HEK293 (cell line): ENCODE measurements around the gene PDF.

Experiments used
- CTCF ChIA-PET: fragments of 350-600 bp; formaldehyde crosslinking; extraction: SDS; loops from one replicate; lab custom pipeline; 2021; ENCODE audit warnings: antibody characterized with exemption; lab: Yijun Ruan, JAX
- POLR2A ChIA-PET: fragments of 300-600 bp; formaldehyde crosslinking; extraction: SDS; loops from one replicate; lab custom pipeline; 2020; ENCODE audit warnings: antibody characterized with exemption, inconsistent platforms; lab: Yijun Ruan, JAX
- H3K27ac ChIP-seq: fragments of 200-500 bp; sonication (Bioruptor generic); 2 replicates; pipeline ENCODE4 v1.5.1; 2014; ENCODE audit warnings: low read depth, low read length, control low read depth, inconsistent platforms; ENCODE audit errors: extremely low read depth
- H3K36me3 ChIP-seq, 2 experiments: fragments of 200-500 bp in 1 of 2; sonication (Bioruptor generic) in 1 of 2; 1 replicate in 1 of 2; 2 replicates in 1 of 2; pipeline ENCODE4 v1.5.1; 2014 to 2017; ENCODE audit warnings: inconsistent platforms in 2 of 2, low read length in 2 of 2; ENCODE audit not compliant: control insufficient read depth in 2 of 2, insufficient read depth in 1 of 2
- H3K4me1 ChIP-seq: fragments of 200-500 bp; sonication (Bioruptor generic); 2 replicates; pipeline ENCODE4 v1.5.1; 2014; ENCODE audit warnings: mild to moderate bottlenecking, low read length, inconsistent platforms; ENCODE audit not compliant: control insufficient read depth, insufficient read depth
- H3K4me3 ChIP-seq: 2 replicates; pipeline ENCODE4 v1.5.1; 2011; ENCODE audit warnings: low read depth, mild to moderate bottlenecking, control low read depth, low read length, moderate library complexity
- H3K9me3 ChIP-seq: fragments of 200-500 bp; sonication (Bioruptor generic); 2 replicates; pipeline ENCODE4 v1.5.1; 2014; ENCODE audit warnings: low read depth, low read length, inconsistent platforms; ENCODE audit not compliant: control insufficient read depth, insufficient read depth
- BCL11B ChIP-seq: fragments of 450-650 bp; formaldehyde crosslinking; IDR thresholded peaks from 2 replicates; pipeline ENCODE4 v1.5.1; 2016; ENCODE audit warnings: low read depth, missing biosample characterization, missing genetic modification characterization
- GLI4 ChIP-seq: fragments of 450-650 bp; formaldehyde crosslinking; IDR thresholded peaks from 2 replicates; pipeline ENCODE4 v1.5.1; 2016; ENCODE audit warnings: missing biosample characterization, missing genetic modification characterization
- OSR2 ChIP-seq: fragments of 450-650 bp; formaldehyde crosslinking; IDR thresholded peaks from 2 replicates; pipeline ENCODE4 v1.5.1; 2016; ENCODE audit warnings: missing biosample characterization, missing genetic modification characterization
- ZBTB1 ChIP-seq: fragments of 450-650 bp; formaldehyde crosslinking; IDR thresholded peaks from 2 replicates; pipeline ENCODE4 v1.5.1; 2016; ENCODE audit warnings: missing biosample characterization, missing genetic modification characterization
- ZBTB17 ChIP-seq: fragments of 450-650 bp; formaldehyde crosslinking; IDR thresholded peaks from 2 replicates; pipeline ENCODE4 v1.5.1; 2016; ENCODE audit warnings: missing biosample characterization, missing genetic modification characterization
- ZBTB48 ChIP-seq: fragments of 450-650 bp; formaldehyde crosslinking; IDR thresholded peaks from 2 replicates; pipeline ENCODE4 v1.5.1; 2016; ENCODE audit warnings: missing biosample characterization, missing genetic modification characterization
- ZNF114 ChIP-seq: fragments of 450-650 bp; formaldehyde crosslinking; IDR thresholded peaks from 2 replicates; pipeline ENCODE4 v1.5.0; 2017; ENCODE audit warnings: missing biosample characterization, missing genetic modification characterization
- ZNF133 ChIP-seq: fragments of 450-650 bp; formaldehyde crosslinking; IDR thresholded peaks from 2 replicates; pipeline ENCODE4 v1.5.1; 2016; ENCODE audit warnings: missing biosample characterization, missing genetic modification characterization
- ZNF140 ChIP-seq: fragments of 450-650 bp; formaldehyde crosslinking; IDR thresholded peaks from 2 replicates; pipeline ENCODE4 v1.5.1; 2016; ENCODE audit warnings: missing biosample characterization, missing genetic modification characterization
- ZNF169 ChIP-seq: fragments of 450-650 bp; formaldehyde crosslinking; IDR thresholded peaks from 2 replicates; pipeline ENCODE4 v1.5.1; 2016; ENCODE audit warnings: missing biosample characterization, missing genetic modification characterization
- ZNF184 ChIP-seq: fragments of 450-650 bp; IDR thresholded peaks from 2 replicates; pipeline ENCODE4 v1.5.1; 2018; ENCODE audit warnings: missing biosample characterization, mild to moderate bottlenecking, missing genetic modification characterization
- ZNF2 ChIP-seq: fragments of 450-650 bp; formaldehyde crosslinking; IDR thresholded peaks from 2 replicates; pipeline ENCODE4 v1.5.1; 2016; ENCODE audit warnings: missing biosample characterization, missing genetic modification characterization
- ZNF221 ChIP-seq: fragments of 450-650 bp; formaldehyde crosslinking; IDR thresholded peaks from 2 replicates; pipeline ENCODE4 v1.5.1; 2017; ENCODE audit warnings: missing biosample characterization, missing genetic modification characterization, borderline replicate concordance
- ZNF223 ChIP-seq: fragments of 450-650 bp; formaldehyde crosslinking; IDR thresholded peaks from 2 replicates; pipeline ENCODE4 v1.5.1; 2016; ENCODE audit warnings: missing biosample characterization, missing genetic modification characterization
- ZNF544 ChIP-seq: fragments of 450-650 bp; formaldehyde crosslinking; IDR thresholded peaks from 2 replicates; pipeline ENCODE4 v1.5.0; 2017; ENCODE audit warnings: missing biosample characterization, missing genetic modification characterization
- ZNF623 ChIP-seq: fragments of 450-650 bp; formaldehyde crosslinking; IDR thresholded peaks from 2 replicates; pipeline ENCODE4 v1.5.1; 2016; ENCODE audit warnings: missing biosample characterization, missing genetic modification characterization
- ZNF670 ChIP-seq: fragments of 450-650 bp; formaldehyde crosslinking; IDR thresholded peaks from 2 replicates; pipeline ENCODE4 v1.5.1; 2016; ENCODE audit warnings: missing biosample characterization, missing genetic modification characterization, low read depth
- ZNF701 ChIP-seq: fragments of 450-650 bp; formaldehyde crosslinking; IDR thresholded peaks from 2 replicates; pipeline ENCODE4 v1.5.1; 2016; ENCODE audit warnings: missing biosample characterization, missing genetic modification characterization
- TF ChIP-seq, protein P1 (sequence below): fragments of 450-650 bp; formaldehyde crosslinking; IDR thresholded peaks from 2 replicates; pipeline ENCODE4 v1.5.1; 2016; ENCODE audit warnings: missing biosample characterization, missing genetic modification characterization
- TF ChIP-seq, protein P2 (sequence below): fragments of 450-650 bp; formaldehyde crosslinking; IDR thresholded peaks from 2 replicates; pipeline ENCODE4 v1.5.1; 2016; ENCODE audit warnings: missing biosample characterization, missing genetic modification characterization
- TF ChIP-seq, protein P3 (sequence below): fragments of 450-650 bp; formaldehyde crosslinking; IDR thresholded peaks from 2 replicates; pipeline ENCODE4 v1.5.1; 2016; ENCODE audit warnings: missing biosample characterization, missing genetic modification characterization
- TF ChIP-seq, protein P4 (sequence below): fragments of 450-650 bp; formaldehyde crosslinking; IDR thresholded peaks from 2 replicates; pipeline ENCODE4 v1.5.1; 2016; ENCODE audit warnings: missing biosample characterization, missing genetic modification characterization
- TF ChIP-seq, protein P5 (sequence below): fragments of 450-650 bp; formaldehyde crosslinking; IDR thresholded peaks from 2 replicates; pipeline ENCODE4 v1.5.1; 2016; ENCODE audit warnings: missing biosample characterization, missing genetic modification characterization

Gene PDF

DNA sequence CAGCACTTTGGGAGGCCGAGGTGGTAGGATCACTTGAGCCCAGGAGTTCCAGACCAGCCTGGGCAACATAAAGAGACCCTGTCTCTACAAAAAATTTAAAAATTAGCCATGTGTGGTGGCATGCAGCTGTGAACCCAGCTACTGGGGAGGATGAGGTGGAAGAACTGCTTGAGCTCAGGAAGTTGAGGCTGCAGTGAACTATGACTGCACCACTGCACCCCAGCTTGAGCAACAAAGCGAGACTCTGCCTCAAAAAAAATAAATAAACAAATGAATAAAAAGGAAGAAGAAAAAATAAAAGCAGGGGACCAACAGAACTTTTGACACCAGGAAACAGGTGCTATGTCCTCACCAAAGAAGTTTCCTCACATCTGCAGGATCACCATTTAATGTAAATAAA, 41.2 kb upstream of the PDF start (continued):
- TF ChIP-seq, protein P1, sequence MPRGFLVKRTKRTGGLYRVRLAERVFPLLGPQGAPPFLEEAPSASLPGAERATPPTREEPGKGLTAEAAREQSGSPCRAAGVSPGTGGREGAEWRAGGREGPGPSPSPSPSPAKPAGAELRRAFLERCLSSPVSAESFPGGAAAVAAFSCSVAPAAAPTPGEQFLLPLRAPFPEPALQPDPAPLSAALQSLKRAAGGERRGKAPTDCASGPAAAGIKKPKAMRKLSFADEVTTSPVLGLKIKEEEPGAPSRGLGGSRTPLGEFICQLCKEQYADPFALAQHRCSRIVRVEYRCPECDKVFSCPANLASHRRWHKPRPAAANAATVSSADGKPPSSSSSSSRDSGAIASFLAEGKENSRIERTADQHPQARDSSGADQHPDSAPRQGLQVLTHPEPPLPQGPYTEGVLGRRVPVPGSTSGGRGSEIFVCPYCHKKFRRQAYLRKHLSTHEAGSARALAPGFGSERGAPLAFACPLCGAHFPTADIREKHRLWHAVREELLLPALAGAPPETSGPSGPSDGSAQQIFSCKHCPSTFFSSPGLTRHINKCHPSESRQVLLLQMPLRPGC = no peak
- TF ChIP-seq, protein P2, sequence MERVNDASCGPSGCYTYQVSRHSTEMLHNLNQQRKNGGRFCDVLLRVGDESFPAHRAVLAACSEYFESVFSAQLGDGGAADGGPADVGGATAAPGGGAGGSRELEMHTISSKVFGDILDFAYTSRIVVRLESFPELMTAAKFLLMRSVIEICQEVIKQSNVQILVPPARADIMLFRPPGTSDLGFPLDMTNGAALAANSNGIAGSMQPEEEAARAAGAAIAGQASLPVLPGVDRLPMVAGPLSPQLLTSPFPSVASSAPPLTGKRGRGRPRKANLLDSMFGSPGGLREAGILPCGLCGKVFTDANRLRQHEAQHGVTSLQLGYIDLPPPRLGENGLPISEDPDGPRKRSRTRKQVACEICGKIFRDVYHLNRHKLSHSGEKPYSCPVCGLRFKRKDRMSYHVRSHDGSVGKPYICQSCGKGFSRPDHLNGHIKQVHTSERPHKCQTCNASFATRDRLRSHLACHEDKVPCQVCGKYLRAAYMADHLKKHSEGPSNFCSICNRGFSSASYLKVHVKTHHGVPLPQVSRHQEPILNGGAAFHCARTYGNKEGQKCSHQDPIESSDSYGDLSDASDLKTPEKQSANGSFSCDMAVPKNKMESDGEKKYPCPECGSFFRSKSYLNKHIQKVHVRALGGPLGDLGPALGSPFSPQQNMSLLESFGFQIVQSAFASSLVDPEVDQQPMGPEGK (tag by site-specific recombination) = no peak
- no peak for TF ChIP-seq GLI4
- TF ChIP-seq ZBTB1 (tag by site-specific recombination) = no peak
- TF ChIP-seq ZBTB48 (tag by site-specific recombination) = no peak
- TF ChIP-seq ZNF140 (tag by site-specific recombination) = no peak

DNA sequence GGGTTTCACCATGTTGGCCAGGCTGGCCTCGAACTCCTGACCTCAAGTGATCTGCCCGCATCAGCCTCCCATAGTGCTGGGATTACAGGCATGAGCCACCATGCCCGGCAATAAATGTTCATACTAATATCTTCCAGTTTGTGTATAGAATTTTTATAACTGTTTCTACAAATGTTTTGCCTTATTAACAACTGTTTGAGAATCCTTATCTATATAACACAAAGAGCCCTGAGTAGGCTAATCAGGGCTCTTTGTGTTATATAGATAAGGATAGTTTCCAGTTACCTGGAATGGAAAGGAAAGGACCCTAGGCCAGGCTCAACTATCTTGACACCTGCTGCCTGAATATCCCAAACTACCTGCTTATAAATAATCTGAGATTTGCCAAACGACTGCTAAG, 38.5 kb upstream of the PDF start:
- H3K4me1 ChIP-seq = no peaks in the 10 kb centered on the region
- no peak overlapping the region for H3K27ac ChIP-seq
- H3K4me3 ChIP-seq = no peak overlapping the region
- POLR2A ChIA-PET = no interaction called here
- H3K9me3 ChIP-seq = no peaks in the 10 kb centered on the region
- CTCF ChIA-PET = no interaction called here
- H3K36me3 ChIP-seq = peaks cover 33 to 93% of the 10 kb centered on the region in 2 experiments
- no peak for TF ChIP-seq ZNF169 (tag by site-specific recombination)
- TF ChIP-seq ZNF2 (tag by site-specific recombination) = no peak
- TF ChIP-seq, protein P3, sequence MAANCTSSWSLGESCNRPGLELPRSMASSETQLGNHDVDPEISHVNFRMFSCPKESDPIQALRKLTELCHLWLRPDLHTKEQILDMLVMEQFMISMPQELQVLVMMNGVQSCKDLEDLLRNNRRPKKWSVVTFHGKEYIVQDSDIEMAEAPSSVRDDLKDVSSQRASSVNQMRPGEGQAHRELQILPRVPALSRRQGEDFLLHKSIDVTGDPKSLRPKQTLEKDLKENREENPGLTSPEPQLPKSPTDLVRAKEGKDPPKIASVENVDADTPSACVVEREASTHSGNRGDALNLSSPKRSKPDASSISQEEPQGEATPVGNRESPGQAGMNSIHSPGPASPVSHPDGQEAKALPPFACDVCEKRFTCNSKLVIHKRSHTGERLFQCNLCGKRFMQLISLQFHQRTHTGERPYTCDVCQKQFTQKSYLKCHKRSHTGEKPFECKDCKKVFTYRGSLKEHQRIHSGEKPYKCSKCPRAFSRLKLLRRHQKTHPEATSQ (tag by site-specific recombination) = no peak
- TF ChIP-seq, protein P4, sequence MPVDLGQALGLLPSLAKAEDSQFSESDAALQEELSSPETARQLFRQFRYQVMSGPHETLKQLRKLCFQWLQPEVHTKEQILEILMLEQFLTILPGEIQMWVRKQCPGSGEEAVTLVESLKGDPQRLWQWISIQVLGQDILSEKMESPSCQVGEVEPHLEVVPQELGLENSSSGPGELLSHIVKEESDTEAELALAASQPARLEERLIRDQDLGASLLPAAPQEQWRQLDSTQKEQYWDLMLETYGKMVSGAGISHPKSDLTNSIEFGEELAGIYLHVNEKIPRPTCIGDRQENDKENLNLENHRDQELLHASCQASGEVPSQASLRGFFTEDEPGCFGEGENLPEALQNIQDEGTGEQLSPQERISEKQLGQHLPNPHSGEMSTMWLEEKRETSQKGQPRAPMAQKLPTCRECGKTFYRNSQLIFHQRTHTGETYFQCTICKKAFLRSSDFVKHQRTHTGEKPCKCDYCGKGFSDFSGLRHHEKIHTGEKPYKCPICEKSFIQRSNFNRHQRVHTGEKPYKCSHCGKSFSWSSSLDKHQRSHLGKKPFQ = no peak
- no peak for TF ChIP-seq ZNF184 (tag by site-specific recombination)
- no peak for TF ChIP-seq OSR2 (tag by site-specific recombination)
- TF ChIP-seq ZNF701 (tag by site-specific recombination) = no peak
- no peak for TF ChIP-seq ZNF114 (tag by site-specific recombination)
- TF ChIP-seq ZNF623 (tag by site-specific recombination) = no peak
- TF ChIP-seq ZNF133 = no peak
- no peak for TF ChIP-seq ZNF544 (tag by site-specific recombination)
- TF ChIP-seq ZNF670 (tag by site-specific recombination) = no peak
- no peak for TF ChIP-seq ZBTB17 (tag by site-specific recombination)
- TF ChIP-seq BCL11B (tag by site-specific recombination) = no peak
- TF ChIP-seq ZNF223 = no peak
- no peak for TF ChIP-seq ZNF221 (tag by site-specific recombination)
- TF ChIP-seq, protein P5, sequence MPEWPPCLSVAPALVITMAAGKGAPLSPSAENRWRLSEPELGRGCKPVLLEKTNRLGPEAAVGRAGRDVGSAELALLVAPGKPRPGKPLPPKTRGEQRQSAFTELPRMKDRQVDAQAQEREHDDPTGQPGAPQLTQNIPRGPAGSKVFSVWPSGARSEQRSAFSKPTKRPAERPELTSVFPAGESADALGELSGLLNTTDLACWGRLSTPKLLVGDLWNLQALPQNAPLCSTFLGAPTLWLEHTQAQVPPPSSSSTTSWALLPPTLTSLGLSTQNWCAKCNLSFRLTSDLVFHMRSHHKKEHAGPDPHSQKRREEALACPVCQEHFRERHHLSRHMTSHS (tag by site-specific recombination) = no peak
- TF ChIP-seq, all 188 proteins: peak for 0
